GM21717 (cell line): ENCODE data around the gene UTP25.
"Not testable (repeated sequence)": the region's sequence is repeated elsewhere in the genome, so short reads cannot be mapped to it uniquely, and the experiment has no call there.

Experiments used
- ATAC-seq: cut with Tn5 transposase; IDR thresholded peaks from one replicate; pipeline ENCODE4 v1.9.1; 2021; ENCODE audit warnings: mild to moderate bottlenecking, moderate library complexity; ENCODE audit not compliant: unreplicated experiment

UTP25 gene

GRCh38 chr1:209827384-209828262 lies at the start of gene UTP25:
TSS of gene UTP25 (plus strand) at chr1:209827972. CDS start at chr1:209828064, 92 bp downstream.
- ATAC-seq: peak; percentile 91

GRCh38 chr1:209778102-209778501 lies 49.7 kb upstream of the UTP25 start:
- ATAC-seq: no peak

GRCh38 chr1:209780268-209780667 lies 47.5 kb upstream of the UTP25 start:
- no peak for ATAC-seq

GRCh38 chr1:209783386-209783785 lies 44.4 kb upstream of the UTP25 start:
- no peak for ATAC-seq

- ATAC-seq: peak; percentile 99
Observed at GRCh38 chr1:209784265-209785169, 43.3 kb upstream of the UTP25 start, which contains the start of gene C1orf74. TSS of gene C1orf74 (minus strand) at chr1:209784559. CDS start at chr1:209783634, 925 bp downstream.

GRCh38 chr1:209785592-209785991 lies 42.2 kb upstream of the UTP25 start:
- ATAC-seq: no peak

- ATAC-seq: no peak
Observed at GRCh38 chr1:209786146-209786545, 41.6 kb upstream of the UTP25 start.

GRCh38 chr1:209787551-209787950 lies 40.2 kb upstream of the UTP25 start:
- no peak for ATAC-seq

GRCh38 chr1:209789245-209789644 lies 38.5 kb upstream of the UTP25 start:
- no peak for ATAC-seq

- no peak for ATAC-seq
Observed at GRCh38 chr1:209790286-209791193, 37.2 kb upstream of the UTP25 start.

- no peak for ATAC-seq
Observed at GRCh38 chr1:209791920-209792319, 35.9 kb upstream of the UTP25 start.

GRCh38 chr1:209793711-209794110 lies 34.1 kb upstream of the UTP25 start:
- not testable (repeated sequence) for ATAC-seq

GRCh38 chr1:209797978-209798639 lies 29.7 kb upstream of the UTP25 start:
- no peak for ATAC-seq

- no peak for ATAC-seq
Observed at GRCh38 chr1:209800984-209801834, 26.6 kb upstream of the UTP25 start.

GRCh38 chr1:209802117-209802779 lies 25.5 kb upstream of the UTP25 start:
- ATAC-seq: no peak

- no peak for ATAC-seq
Observed at GRCh38 chr1:209802780-209803152, 25.0 kb upstream of the UTP25 start.

- ATAC-seq: no peak
Observed at GRCh38 chr1:209803568-209803967, 24.2 kb upstream of the UTP25 start.

GRCh38 chr1:209805341-209805781 lies 22.4 kb upstream of the UTP25 start:
- no peak for ATAC-seq
